Activated CD4-positive, alpha-beta T cell treated with anti-CD3 and anti-CD28 coated beads, Interleukin-10, Interleukin-2, amounts not matched to agents 100 ng/mL and 50 ng/mL, durations not matched to agents 16 hours and 8 hours (primary cell): Measurements from ENCODE around the gene ZNF804B.

Experiments used
- DNase-seq: peaks from one replicate; pipeline ENCODE4 v3.0.0-alpha.2; 2020

The ZNF804B gene

DNA sequence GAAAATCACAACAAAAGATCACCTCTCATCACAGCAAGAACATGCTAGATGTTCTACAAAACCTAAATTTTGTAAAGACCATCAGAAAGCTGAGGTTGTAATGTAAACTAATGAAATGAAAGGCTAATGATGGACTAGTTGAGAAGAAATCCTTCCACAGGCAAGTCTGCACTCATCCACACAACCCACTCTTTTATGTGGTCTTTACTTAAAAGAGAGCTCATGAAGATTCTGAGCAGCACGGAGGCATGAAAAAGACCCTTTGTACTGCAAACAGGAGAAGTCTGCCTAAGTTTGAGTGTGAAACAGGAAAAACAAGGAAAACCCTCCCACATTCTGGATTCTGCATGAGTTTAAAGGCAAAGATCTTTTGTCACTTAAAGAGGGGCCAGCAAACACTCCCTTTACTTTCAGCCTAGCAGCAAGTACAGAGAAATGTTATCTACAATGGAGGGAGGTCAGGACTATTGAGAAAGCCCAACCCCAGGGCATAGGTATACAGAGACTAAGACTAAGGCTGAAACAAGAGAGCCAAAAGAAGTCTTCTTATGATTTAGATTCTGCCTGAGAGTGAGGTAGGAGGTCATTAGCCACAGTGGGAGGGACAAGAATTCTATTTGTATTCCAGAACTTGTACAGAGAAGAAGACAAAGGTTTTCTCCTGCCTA is 557.2 kb downstream of the ZNF804B start:
- DNase-seq: no peak

DNA sequence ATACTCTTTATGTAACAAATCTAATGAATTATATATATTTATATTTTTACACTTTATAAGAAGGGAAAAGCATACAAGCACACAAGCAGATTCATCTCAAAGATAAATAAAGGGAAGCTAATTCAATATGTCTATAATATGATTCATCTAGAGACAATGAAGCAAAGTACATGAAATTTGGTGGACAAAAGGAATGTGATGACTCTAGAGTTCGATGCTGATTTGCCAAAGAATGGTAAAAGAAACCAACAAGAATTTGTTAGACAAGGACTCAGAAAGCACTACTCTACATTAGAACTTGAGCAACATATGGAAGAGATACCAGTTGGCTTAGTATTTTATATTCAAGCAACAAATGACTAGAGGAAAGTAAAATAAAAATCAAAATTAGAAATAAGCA is 572.5 kb downstream of the ZNF804B start:
- DNase-seq: no peak

DNA sequence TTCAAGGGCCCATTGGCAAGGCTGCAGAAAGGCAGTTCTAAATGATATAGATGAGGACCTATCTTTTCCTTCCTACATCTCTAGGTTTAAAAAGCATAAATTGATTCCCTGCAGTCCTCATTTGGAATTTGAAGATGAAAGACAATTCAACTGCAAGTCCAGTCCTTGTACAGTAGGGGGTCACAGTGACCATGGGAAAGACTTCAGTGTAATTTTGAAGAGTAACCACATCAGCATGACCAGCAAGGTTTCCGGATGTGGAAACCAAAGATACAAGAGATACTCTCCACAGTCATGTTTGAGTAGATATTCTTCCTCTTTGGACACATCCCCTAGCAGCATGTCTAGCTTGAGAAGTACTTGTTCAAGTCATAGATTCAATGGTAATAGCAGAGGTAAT is 575.3 kb downstream of the ZNF804B start:
- no peak for DNase-seq

DNA sequence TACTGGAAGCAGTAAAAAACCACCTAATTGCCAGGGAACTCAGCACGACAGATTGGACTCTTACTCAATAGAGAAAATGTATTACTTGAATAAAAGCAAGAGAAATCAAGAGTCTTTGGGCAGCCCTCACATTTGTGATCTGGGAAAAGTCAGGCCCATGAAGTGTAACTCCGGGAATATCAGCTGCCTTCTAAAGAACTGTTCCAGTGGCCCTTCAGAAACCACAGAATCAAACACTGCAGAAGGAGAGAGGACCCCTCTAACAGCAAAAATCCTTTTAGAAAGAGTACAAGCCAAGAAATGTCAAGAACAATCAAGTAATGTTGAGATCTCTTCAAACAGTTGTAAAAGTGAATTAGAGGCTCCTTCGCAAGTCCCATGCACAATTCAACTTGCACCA is 576.0 kb downstream of the ZNF804B start:
- DNase-seq: no peak

DNA sequence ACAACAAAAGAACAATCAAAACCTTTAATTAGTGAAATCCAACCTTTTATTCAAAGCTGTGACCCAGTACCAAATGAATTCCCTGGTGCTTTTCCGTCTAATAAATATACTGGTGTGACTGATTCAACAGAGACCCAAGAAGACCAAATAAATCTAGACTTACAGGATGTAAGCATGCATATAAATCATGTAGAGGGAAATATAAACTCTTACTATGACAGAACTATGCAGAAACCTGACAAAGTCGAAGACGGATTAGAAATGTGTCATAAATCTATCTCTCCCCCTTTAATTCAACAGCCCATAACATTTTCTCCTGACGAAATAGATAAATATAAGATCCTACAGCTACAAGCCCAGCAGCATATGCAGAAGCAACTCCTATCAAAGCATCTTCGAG is 576.6 kb downstream of the ZNF804B start:
- DNase-seq: no peak

DNA sequence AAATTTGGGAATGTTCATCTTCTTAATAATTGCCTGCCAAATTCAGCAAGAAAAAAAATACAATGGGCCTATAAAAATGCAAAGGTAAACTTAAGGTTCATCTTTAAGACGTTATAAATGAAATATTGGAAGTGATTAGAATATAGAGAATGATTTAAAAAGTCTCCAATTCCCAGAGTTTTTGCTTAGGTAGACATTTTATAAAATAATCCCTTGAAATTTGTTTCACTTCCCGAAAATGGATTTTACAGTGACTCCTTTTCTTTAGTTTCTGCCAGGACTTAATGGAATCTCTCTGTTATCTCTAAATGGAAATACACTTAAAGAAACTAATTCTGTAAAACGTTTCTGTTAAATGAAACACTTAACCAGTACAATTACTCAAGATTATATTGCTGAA is 580.2 kb downstream of the ZNF804B start:
- DNase-seq: no peak

DNA sequence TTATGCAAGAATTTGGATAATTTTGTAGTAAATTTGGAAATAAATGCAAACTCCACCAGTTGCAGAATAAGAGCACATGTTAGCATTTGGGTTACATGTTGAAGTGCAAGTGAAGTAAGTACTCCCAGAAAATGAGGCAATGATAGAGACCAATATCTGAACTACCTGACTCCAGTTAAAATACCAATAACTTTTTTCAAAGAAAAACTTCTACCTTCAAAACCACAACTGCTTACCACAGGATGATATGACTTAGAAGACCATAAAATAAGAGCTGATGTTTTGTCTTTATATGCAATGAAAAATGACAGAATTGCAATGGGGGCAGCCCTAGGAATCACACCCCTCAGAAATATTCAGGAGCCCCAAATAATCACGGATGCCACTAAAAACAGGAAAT is 597.6 kb downstream of the ZNF804B start:
- DNase-seq: no peak

DNA sequence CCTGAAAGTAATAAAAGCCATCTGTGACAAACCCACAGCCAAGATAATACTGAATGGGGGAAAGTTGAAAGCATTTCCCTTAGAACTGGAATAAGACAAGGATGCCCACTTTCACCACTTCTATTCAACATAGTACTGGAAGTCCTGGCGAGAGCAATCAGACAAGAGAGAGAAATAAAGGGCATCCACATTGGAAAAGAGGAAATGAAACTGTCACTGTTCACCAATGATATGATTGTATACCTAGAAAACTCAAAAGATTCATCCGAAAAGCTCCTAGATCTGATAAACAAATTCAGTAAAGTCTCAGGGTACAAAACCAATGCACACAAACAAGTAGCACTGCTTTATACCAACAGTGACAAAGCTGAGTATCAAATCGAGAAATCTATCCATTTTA is 617.7 kb downstream of the ZNF804B start:
- DNase-seq: no peak

DNA sequence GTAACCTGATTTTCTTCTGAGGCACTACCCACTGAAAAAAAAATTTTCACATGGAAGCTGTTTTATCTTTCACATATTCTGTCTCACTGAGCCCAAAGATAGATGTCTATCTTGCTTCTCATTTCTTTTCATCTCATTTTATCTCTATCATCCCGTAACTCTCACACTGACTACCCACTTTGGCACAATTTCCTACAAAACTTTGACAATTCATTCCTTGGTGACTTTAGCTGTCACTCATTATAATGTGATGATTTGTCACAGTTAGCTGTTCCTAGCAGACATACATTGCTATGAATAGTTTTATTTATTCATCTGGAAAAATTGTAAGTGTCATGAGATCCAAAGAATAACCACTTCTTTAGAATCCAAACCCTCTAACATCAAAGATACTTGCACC is 625.9 kb downstream of the ZNF804B start:
- no peak for DNase-seq
